H54 (cell line): ENCODE results near the gene NEDD8.
"Not testable (repeated sequence)": the region's sequence is repeated elsewhere in the genome, so short reads cannot be mapped to it uniquely, and the experiment has no call there.

Experiments
- DNase-seq: peaks from one replicate; pipeline ENCODE4 v3.0.0; 2011; ENCODE audit warnings: low spot score, mixed read lengths; ENCODE audit not compliant: insufficient read length
- FAIRE-seq: peaks from 3 replicates; lab custom pipeline; 2011; peaks lifted over from hg19 to GRCh38; lab: Jason Lieb, UNC
- POLR2A ChIP-seq: IDR thresholded peaks from 2 replicates; pipeline ENCODE4 v1.6.1; 2011; ENCODE audit warnings: low read depth, mild to moderate bottlenecking, low read length

The NEDD8 gene

DNA sequence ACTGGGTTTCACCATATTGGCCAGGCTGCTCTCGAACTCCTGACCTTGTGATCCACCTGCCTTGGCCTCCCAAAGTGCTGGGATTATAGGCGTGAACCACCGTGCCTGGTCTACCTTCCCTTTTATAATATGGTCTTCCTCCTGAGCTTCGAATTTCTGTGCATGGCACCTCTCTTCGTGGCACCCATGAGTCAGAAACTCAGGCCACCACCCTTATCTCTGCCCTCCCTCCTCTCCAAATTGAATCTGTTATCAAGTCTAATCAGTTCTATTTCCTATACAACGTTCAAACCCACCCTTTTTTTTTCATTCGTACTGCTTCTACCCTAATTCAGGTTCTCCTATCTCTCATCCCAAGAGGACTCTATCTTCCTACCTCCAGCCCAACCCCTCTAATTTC is 15.3 kb upstream of the NEDD8 start:
- FAIRE-seq (no peak), DNase-seq (no peak)
- TF ChIP-seq POLR2A = no peak

DNA sequence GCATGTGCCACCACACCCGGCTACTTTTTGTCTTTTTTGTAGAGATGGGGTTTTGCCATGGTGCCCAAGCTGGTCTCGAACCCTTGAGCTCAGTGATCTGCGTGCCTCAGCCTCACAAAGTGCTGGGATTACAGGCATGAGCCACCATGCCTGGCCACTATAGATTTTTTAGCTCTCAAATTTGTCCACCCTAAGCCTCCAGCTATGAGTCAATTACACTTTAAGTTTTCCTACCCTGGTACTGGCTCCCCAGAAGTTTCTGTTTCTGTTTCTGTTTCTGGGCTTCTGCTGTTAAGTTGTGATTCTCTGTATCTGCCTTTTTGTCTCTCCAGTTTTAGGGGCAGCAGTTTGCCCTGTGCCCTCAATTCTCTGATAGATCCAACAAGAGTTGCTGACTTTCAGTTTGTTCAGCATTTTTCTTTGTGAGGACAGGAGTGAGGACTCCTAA is 14.6 kb upstream of the NEDD8 start:
- DNase-seq = no peak
- no peak for FAIRE-seq
- TF ChIP-seq POLR2A = no peak

DNA sequence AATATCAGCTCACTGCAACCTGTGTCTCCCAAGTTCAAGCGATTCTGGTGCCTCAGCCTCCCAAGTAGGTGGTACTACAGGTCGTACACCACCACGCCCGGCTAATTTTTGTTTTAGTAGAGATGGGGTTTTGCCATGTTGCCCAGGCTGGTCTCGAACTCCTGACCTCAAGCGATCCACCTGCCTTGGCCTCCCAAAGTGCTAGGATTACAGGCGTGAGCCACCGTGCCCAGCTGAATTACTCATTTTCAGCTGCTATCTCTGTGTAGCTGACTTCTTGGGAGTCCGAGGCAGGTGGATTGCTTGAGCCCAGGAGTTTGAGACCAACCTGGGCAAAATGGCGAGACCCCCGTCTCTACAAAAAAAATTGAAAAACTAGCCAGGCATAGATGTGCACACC is 13.2 kb upstream of the NEDD8 start:
- FAIRE-seq, DNase-seq: not testable (repeated sequence)

- no peak for FAIRE-seq
- no peak for DNase-seq
Measured at GRCh38 chr14:24243336-24243836, 11.2 kb upstream of the NEDD8 start.

GRCh38 chr14:24241829-24242443 is 9.8 kb upstream of the NEDD8 start:
- DNase-seq (peak; percentile 85), FAIRE-seq (no peak)
- no peak; the same call in 1 of the 2 replicates for TF ChIP-seq POLR2A

More at GRCh38 chr14:24243336-24243836, 11.2 kb upstream of the NEDD8 start:
- TF ChIP-seq POLR2A = no peak

GRCh38 chr14:24240110-24240918 is 8.1 kb upstream of the NEDD8 start:
- no peak for TF ChIP-seq POLR2A
- no peak for FAIRE-seq
- no peak for DNase-seq

GRCh38 chr14:24238527-24239037 is 6.4 kb upstream of the NEDD8 start:
- no peak for DNase-seq
- FAIRE-seq = no peak
- TF ChIP-seq POLR2A = no peak

GRCh38 chr14:24238123-24238522 is 6.0 kb upstream of the NEDD8 start:
- DNase-seq = no peak
- FAIRE-seq = no peak
- TF ChIP-seq POLR2A = no peak

- no peak for TF ChIP-seq POLR2A
- FAIRE-seq (no peak), DNase-seq (no peak)
Measured at GRCh38 chr14:24237463-24237955, 5.3 kb upstream of the NEDD8 start.

DNA sequence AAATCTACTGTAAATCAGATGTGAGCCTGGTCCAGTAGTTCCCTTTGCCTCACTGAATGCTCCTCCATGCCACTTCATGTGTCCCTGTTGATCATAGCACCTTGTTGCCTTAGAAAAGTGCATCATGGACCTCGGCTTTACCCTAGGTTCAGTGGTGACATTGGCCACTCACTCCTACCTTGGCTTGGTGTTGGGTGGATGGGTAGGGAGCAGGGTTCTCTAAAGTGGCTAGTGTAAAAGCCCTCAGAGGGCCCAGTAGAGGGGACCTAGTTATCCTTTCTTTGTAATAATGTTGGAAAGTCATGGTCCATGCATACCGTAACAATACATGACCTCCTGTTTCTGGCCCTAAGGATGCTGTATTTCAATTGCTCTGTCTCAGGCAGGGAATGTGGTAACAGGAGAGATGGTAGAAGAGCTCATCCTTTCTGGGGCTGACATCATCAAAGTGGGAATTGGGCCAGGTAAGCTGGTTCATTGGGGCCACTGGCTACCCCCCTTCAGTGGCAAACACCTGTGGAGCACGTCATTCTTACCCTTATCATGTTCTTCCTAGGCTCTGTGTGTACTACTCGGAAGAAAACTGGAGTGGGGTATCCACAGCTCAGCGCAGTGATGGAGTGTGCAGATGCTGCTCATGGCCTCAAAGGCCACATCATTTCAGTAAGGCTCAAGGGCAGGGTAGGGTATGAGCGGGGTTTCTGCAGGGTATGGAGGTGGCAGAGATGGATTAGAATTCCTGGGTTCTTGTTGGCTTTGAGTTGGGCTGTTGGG is 4.7 kb upstream of the NEDD8 start:
- no peak for TF ChIP-seq POLR2A
- DNase-seq (no peak), FAIRE-seq (no peak)

DNA sequence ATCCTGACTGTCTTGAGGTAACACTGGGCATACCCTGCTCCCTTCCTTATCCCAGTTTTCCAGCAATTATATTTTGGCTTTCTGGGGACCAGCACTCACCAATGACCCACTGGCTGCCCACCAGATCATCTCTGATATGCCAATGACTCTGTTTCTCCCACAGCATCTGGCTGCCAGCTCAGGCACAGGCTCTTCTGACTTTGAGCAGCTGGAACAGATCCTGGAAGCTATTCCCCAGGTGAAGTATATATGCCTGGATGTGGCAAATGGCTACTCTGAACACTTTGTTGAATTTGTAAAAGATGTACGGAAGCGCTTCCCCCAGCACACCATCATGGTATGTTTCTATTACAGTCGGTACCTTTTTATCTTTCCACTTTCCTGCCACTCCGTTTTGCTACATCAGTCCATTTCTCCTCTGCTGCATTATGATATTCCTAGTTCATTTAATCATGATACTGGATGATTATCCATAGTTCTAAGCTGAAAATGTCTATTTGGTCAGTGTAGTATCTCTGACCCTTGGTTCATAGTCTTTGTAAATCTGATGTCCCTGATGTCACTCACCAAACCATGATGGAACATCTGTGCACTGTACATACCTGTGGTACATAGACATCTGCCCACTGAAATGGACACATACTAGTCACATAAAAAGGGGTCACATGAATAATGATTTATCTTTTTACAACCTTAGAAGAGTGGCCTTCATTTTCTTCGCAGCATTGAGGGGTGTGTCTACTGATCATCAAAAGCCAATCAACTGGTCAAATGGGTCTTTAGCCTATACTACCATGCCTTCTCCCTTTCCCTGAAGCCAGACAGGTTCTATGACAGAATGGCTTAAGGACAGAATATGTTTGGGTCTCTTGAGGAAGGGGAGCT is 3.9 kb upstream of the NEDD8 start:
- DNase-seq (no peak), FAIRE-seq (no peak)
- no peak for TF ChIP-seq POLR2A

- no peak for FAIRE-seq
Measured at GRCh38 chr14:24234095-24235005, 2.2 kb upstream of the NEDD8 start.

GRCh38 chr14:24233538-24233866 is 1.3 kb upstream of the NEDD8 start:
- TF ChIP-seq POLR2A = no peak
- FAIRE-seq = no peak
- DNase-seq = no peak

More at GRCh38 chr14:24234095-24235005, 2.2 kb upstream of the NEDD8 start:
- DNase-seq = no peak
- TF ChIP-seq POLR2A = no peak
